HepG2 (cell line): ENCODE measurements around the gene AGTRAP. TPM values are rescaled to one million over a fixed set of nuclear protein-coding genes. Genes with fewer than 3 reads are reported as not detected.

Experiments used
- CBX1 ChIP-seq: IDR thresholded peaks from one replicate; pipeline ENCODE4 v1.6.1; 2016; ENCODE audit warnings: antibody characterized with exemption, low read depth
- FOXC1 ChIP-seq: sonication (generic); formaldehyde crosslinking; IDR thresholded peaks from 2 replicates; pipeline ENCODE4 v1.8.0; 2022; ENCODE audit warnings: mild to moderate bottlenecking, missing genetic modification reagents, borderline replicate concordance
- HDAC1 ChIP-seq: sonication (generic); formaldehyde crosslinking; IDR thresholded peaks from 2 replicates; pipeline ENCODE4 v1.5.1; 2020; ENCODE audit warnings: mild to moderate bottlenecking, missing genetic modification reagents
- HES4 ChIP-seq: sonication (generic); formaldehyde crosslinking; IDR thresholded peaks from 2 replicates; pipeline ENCODE4 v1.9.0; 2021; ENCODE audit warnings: mild to moderate bottlenecking, missing genetic modification reagents, borderline replicate concordance
- HMGXB4 ChIP-seq, 2 experiments: sonication (generic) in 1 of 2; formaldehyde crosslinking in 1 of 2; IDR thresholded peaks; 2 replicates each; pipeline versions ENCODE4 v1.4.0 to v1.6.1; 2018 to 2020; ENCODE audit warnings: missing genetic modification reagents in 2 of 2, borderline replicate concordance in 1 of 2, low read depth in 1 of 2, mild to moderate bottlenecking in 1 of 2, missing biosample characterization in 1 of 2
- HNF1B ChIP-seq: sonication (generic); formaldehyde crosslinking; IDR thresholded peaks from 2 replicates; pipeline ENCODE4 v1.5.1; 2020; ENCODE audit warnings: mild to moderate bottlenecking, moderate library complexity, missing genetic modification reagents
- MAX ChIP-seq: IDR thresholded peaks from 2 replicates; pipeline ENCODE4 v1.6.1; 2012; ENCODE audit warnings: inconsistent platforms
- NFYB ChIP-seq: sonication (generic); formaldehyde crosslinking; IDR thresholded peaks from 2 replicates; pipeline ENCODE4 v1.4.0; 2020; ENCODE audit warnings: missing genetic modification reagents
- NONO ChIP-seq, 2 experiments: fragments of 450-650 bp in 1 of 2; sonication (generic) in 1 of 2; formaldehyde crosslinking in 1 of 2; IDR thresholded peaks in 1 of 2; conservative IDR thresholded peaks in 1 of 2; 2 replicates each; pipeline versions ENCODE4 v1.6.1 to v1.8.0; 2017 to 2022; ENCODE audit warnings: mild to moderate bottlenecking in 1 of 2, missing genetic modification reagents in 1 of 2, moderate library complexity in 1 of 2
- PATZ1 ChIP-seq: sonication (generic); formaldehyde crosslinking; IDR thresholded peaks from 2 replicates; pipeline ENCODE4 v1.4.0; 2020; ENCODE audit warnings: missing genetic modification reagents
- PHF20 ChIP-seq: sonication (generic); formaldehyde crosslinking; IDR thresholded peaks from 2 replicates; pipeline ENCODE4 v1.5.0; 2020; ENCODE audit warnings: mild to moderate bottlenecking, missing genetic modification reagents
- RBM39 ChIP-seq: fragments of 200-400 bp; formaldehyde crosslinking; IDR thresholded peaks from one replicate; pipeline ENCODE4 v1.6.1; 2018; ENCODE audit warnings: antibody characterized with exemption, mild to moderate bottlenecking, low read depth, low read length; ENCODE audit not compliant: poor library complexity, severe bottlenecking
- SAFB2 ChIP-seq: sonication (generic); formaldehyde crosslinking; IDR thresholded peaks from 2 replicates; pipeline ENCODE4 v1.5.1; 2020; ENCODE audit warnings: missing genetic modification reagents, low read depth, mild to moderate bottlenecking, borderline replicate concordance
- SALL2 ChIP-seq: sonication (generic); formaldehyde crosslinking; IDR thresholded peaks from 2 replicates; pipeline ENCODE4 v1.8.1; 2023; ENCODE audit warnings: mild to moderate bottlenecking, missing genetic modification reagents, inconsistent platforms
- SAP130 ChIP-seq: IDR thresholded peaks from 2 replicates; pipeline ENCODE4 v1.6.1; 2016; ENCODE audit warnings: low read depth
- THAP11 ChIP-seq: IDR thresholded peaks from 2 replicates; pipeline ENCODE4 v1.6.1; 2016; ENCODE audit warnings: missing biosample characterization, missing genetic modification reagents
- WIZ ChIP-seq: sonication (generic); formaldehyde crosslinking; IDR thresholded peaks from 2 replicates; pipeline ENCODE4 v1.5.1; 2020; ENCODE audit warnings: mild to moderate bottlenecking, missing genetic modification reagents
- ZEB1 ChIP-seq: IDR thresholded peaks from 2 replicates; pipeline ENCODE4 v1.6.1; 2012; ENCODE audit warnings: mild to moderate bottlenecking, low read depth, inconsistent platforms; ENCODE audit not compliant: insufficient replicate concordance
- ZNF292 ChIP-seq: sonication (generic); formaldehyde crosslinking; IDR thresholded peaks from 2 replicates; pipeline ENCODE4 v1.8.1; 2022; ENCODE audit warnings: mild to moderate bottlenecking, low read depth, missing genetic modification reagents, borderline replicate concordance
- ZNF501 ChIP-seq: sonication (generic); formaldehyde crosslinking; IDR thresholded peaks from 2 replicates; pipeline ENCODE4 v1.5.1; 2020; ENCODE audit warnings: mild to moderate bottlenecking, moderate library complexity, missing genetic modification reagents
- ZNF510 ChIP-seq: sonication (generic); formaldehyde crosslinking; IDR thresholded peaks from 2 replicates; pipeline ENCODE4 v1.4.0; 2020; ENCODE audit warnings: low read depth, mild to moderate bottlenecking, missing genetic modification reagents
- ZNF598 ChIP-seq: sonication (generic); formaldehyde crosslinking; IDR thresholded peaks from 2 replicates; pipeline ENCODE4 v1.5.1; 2020; ENCODE audit warnings: mild to moderate bottlenecking, missing genetic modification reagents, borderline replicate concordance
- polyA plus RNA-seq, 8 experiments: library from polyadenylated mRNA; depleted of rRNA in 3 of 8; stranded (reverse) in 7 of 8; unstranded in 1 of 8; fragments of >200 nt; fragmentation: Illumina TruSeq in 4 of 8; extraction: Trizol in 4 of 8; gene quantifications; 2 replicates each; pipeline versions ENCODE4 v1.2.1 to v1.2.3, GENCODE V29; 2011 to 2016; ENCODE audit warnings: low read depth in 4 of 8, missing spikeins in 1 of 8, mixed read lengths in 1 of 8; ENCODE audit not compliant: insufficient read depth in 1 of 8
- total RNA-seq, 5 experiments: library from RNA; depleted of rRNA; stranded (reverse); fragments of >200 nt; fragmentation: Illumina TruSeq; extraction: Trizol; gene quantifications; 2 replicates each; pipeline ENCODE4 v1.2.3, GENCODE V29; 2016; ENCODE audit warnings: low read depth in 1 of 5

AGTRAP gene
- total and polyA plus RNA-seq, 2 of the 13 experiments (the other 11 are each of a cell fraction or from before 2014, with no cell fraction given), result 28.3 to 32.0 TPM

GRCh38 chr1:11735854-11736745 is at the start of gene AGTRAP (continued):
- TF ChIP-seq ZEB1 (no peak), HMGXB4 (CRISPR knock-in tag; IDR thresholded peaks at IDR 0.05; ENCODE audit: borderline replicate concordance in 1 of 2, low read depth in 1 of 2) (peak in 1 of 2 experiments; percentile 71; a peak in 2 of 4 replicates), ZNF598 (CRISPR knock-in tag) (0 out of 2 replicates have a peak, but pooled peaks have one; percentile 54), SAFB2 (CRISPR knock-in tag) (no peak), HDAC1 (peak; percentile 84), HES4 (CRISPR knock-in tag) (0 out of 2 replicates have a peak, but pooled peaks have one; percentile 55), MAX (peak; percentile 79), HNF1B (peak; percentile 62; the same call in 1 of the 2 replicates), WIZ (CRISPR knock-in tag) (no peak), ZNF501 (CRISPR knock-in tag) (peak; percentile 64), RBM39 (peak; percentile 35), PATZ1 (CRISPR knock-in tag) (peak; percentile 89), PHF20 (CRISPR knock-in tag) (0 out of 2 replicates have a peak, but pooled peaks have one; percentile 41), NONO (IDR thresholded peaks at IDR 0.05) (no peak), NONO (CRISPR knock-in tag; conservative IDR thresholded peaks at IDR 0.05) (peak; percentile 20; the same call in 1 of the 2 replicates), THAP11 (CRISPR knock-in tag) (peak; percentile 2; the same call in 1 of the 2 replicates), CBX1 (peak; percentile 18), ZNF292 (CRISPR knock-in tag) (no peak), SALL2 (CRISPR knock-in tag) (peak; percentile 42; the same call in 1 of the 2 replicates), FOXC1 (CRISPR knock-in tag) (peak; percentile 88; the same call in 1 of the 2 replicates), SAP130 (CRISPR knock-in tag) (peak; percentile 92), NFYB (CRISPR knock-in tag) (peak; percentile 50), ZNF510 (CRISPR knock-in tag) (0 out of 2 replicates have a peak, but pooled peaks have one; percentile 40)
